ENCODE data around the gene GPC6.

DNA sequence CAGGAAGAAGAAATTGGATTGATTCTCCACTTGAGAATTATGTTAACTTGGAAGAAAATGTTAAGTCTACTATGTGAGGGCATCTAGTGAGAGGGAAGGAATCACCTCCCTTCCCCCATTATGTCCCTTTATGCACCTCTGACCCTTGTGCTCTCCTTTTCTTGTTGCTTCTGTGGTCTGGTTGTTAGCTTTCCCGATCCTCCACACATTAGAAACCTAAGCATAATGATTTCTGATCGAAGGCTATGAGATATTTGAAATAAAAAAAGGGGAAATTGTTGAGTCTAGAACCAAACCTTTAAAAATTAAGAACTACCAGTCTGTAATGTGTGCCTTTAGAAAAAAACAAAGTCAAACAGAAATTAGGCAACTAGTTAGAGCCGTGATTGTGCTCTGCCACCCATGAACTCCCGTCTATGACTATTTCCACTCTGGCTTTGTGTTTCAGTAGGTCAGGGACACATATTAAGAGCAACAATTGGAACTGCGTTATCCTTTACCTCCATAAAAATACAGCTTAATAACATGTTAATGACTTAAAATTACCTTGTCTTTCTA lies 463 bp upstream of the GPC6 start:
- TF ChIP-seq, protein P1, sequence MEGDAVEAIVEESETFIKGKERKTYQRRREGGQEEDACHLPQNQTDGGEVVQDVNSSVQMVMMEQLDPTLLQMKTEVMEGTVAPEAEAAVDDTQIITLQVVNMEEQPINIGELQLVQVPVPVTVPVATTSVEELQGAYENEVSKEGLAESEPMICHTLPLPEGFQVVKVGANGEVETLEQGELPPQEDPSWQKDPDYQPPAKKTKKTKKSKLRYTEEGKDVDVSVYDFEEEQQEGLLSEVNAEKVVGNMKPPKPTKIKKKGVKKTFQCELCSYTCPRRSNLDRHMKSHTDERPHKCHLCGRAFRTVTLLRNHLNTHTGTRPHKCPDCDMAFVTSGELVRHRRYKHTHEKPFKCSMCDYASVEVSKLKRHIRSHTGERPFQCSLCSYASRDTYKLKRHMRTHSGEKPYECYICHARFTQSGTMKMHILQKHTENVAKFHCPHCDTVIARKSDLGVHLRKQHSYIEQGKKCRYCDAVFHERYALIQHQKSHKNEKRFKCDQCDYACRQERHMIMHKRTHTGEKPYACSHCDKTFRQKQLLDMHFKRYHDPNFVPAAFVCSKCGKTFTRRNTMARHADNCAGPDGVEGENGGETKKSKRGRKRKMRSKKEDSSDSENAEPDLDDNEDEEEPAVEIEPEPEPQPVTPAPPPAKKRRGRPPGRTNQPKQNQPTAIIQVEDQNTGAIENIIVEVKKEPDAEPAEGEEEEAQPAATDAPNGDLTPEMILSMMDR (IDR thresholded peaks at IDR 0.05; ENCODE audit: insufficient read depth, low read length, poor library complexity, severe bottlenecking), result no peak
- TF ChIP-seq EZH2phosphoT487 (conservative IDR thresholded peaks at IDR 0.05; ENCODE audit: low read length), result no peak
